ENCODE data around the gene CYS1. TPM values are rescaled to one million over a fixed set of nuclear protein-coding genes. Genes with fewer than 3 reads are reported as not detected.
"Not testable (repeated sequence)": the region's sequence is repeated elsewhere in the genome, so short reads cannot be mapped to it uniquely, and the experiment has no call there.

Gene CYS1
- total RNA-seq, 1 donor from 2014 or later: 0.80 TPM

DNA sequence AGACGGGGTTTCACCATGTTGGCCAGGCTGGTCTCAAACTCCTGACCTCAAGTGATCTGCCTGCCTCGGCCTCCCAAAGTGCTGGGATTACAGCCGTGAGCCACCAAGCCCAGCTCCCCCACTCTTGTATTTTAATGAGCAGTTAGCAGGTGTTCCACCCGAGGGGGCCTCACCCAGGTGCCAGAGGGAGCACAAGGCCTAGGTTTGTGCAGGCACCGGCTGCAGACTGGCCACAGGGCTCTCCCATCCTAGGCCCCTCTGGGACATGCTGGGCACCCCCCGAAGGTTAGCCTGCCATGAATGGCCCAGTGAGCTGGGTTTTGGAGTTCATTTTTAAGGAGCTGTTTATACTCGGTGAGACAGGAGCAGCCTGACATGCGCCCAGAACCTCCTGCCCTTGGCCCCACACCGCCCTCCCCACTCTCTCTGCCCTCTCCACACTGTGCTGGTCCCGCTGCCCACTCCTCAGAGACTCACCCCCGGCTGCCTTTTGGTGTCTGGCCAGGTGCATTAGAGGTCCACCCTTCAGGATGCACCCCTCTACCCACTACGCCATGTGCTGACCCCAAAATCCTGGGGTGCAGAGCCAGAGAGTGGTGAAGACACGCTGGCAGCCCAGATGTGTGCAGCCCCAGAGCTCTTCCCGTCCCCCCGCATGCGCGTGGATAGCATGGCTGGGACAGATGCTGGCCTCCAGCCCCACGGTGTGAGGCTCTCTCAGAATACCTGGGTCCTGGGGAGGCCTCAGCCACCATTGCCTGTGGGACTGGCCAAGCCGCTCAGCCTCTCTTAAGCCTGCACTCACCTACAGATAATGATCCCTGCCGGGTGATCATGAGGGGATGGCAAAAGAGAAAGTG is 48.1 kb downstream of the CYS1 start:
- DNase-seq (ENCODE audit: low spot score): no peak

DNA sequence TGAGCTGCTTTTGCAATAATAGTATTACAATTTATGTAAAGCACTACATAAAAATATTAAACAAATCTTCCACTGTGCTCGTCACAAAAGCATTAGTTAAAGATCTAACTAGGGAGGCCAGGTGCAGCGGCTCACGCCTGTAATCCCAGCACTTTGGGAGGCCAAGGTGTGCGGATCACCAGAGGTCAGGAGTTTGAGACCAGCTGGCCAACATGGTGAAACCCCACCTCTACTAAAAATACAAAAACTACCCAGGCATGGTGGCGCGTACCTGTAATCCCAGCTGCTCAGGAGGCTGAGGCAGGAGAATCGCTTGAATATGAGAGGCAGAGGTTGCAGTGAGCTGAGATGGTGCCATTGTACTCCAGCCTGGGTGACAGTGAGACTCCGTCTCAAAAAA is 49.4 kb downstream of the CYS1 start:
- DNase-seq (ENCODE audit: low spot score): not testable (repeated sequence)

DNA sequence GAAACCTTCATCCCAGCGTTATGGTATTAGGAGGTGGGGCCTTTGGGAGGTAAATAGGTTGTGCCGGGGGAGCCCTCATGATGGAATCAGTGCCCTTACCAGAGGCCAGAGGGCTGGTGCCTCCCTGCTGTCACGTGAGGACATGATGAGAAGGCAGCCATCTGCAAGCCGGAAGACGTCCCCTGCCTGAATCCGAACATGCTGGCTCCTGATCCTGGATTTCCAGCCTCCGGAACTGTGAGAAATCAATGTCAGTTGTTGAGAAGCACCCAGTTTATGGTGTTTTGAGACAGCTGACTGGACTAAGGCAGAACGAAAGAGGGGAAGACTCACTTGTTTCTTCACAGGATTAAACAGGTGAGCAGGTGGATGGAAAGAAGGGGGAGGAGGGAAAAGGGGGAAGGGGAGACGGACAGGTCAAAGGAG is 49.9 kb downstream of the CYS1 start:
- no peak for DNase-seq (ENCODE audit: low spot score)

DNA sequence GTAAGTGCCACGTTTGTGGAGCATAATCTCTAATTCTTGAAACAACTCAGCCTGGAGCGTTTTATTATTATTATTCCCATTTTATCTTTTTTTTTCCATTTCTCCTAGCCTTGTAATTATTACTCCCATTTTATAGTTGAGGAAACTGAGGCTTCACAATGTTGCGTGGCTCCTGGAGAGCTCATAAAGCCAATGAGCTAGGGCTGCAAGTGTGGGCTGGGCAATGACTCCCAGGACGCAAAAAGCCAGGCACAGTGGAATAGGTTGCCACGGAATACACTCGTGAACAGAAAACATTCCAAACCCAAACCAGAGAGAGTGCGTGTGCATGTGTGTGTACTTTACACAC is 50.4 kb downstream of the CYS1 start:
- no peak for DNase-seq (ENCODE audit: low spot score)

DNA sequence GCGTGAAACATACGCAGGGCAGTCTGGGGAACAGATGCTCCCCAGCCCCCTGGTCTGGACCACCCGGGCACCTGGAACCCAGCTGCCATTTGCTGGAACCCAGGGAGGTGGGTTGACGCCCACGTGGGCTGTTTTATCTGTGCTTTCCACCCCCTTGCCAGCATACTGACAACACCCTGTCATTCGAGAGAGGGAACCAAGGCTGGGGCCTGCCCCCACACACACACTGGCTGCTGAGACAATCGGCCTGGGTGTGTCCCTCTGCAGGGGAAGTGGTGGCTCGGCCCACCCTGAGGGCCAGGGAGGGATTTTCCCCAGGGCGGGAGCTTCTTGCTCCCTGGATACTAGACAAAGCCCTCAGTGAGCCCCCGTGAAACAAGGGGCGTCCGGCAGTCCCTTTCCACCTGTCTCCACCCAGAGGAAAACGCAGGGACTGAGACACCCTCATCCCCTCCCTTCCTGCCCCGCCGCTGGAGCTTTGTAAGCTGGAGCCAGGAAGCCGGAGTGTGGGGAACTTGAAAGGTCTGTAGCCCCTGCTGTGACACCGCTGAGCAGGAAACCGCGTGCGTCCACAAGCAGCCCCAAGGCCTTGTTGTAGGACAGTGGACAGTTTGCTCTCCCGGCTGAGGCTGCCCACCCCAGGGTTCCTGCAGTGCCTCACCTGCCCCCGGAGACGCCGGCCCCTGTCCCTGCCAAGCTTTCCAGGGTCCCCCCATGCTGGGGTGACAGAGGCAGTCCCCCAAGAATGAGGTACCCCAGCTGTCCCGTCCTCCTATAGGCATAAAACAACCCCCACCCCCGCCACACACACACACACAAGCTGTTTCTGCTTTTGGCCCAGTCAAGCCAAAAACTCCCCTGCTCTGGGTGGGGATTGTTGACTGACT is 51.0 kb downstream of the CYS1 start:
- DNase-seq (ENCODE audit: low spot score): no peak

DNA sequence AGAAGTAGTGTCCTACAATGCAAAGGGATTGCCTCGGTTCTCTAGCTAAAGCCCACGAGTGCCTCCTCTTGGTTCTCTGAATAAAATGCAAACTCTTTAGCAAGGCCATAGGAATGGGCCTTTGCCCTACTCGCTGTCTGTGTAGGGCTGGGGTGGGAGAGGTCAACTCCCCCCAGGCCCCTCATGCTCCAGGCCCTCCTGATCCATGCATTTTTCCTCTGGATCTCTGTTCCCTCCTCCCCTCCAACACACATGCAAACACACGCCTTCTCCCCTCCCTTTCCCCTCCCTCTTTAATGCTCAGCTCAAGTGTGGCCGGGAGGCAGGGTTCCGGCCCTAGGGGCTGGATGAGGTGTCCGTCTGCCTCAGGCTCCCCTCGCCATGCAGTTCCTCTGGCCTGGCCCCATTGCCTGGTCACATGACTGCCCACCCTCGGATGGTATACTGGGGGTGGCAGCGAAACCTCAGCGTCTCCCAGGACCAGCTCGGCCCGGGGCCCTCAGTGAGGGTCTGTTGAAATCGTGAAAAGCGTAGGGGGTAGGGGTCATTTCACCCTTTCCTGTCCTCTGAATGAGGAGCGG is 51.7 kb downstream of the CYS1 start:
- no peak for DNase-seq (ENCODE audit: low spot score)

DNA sequence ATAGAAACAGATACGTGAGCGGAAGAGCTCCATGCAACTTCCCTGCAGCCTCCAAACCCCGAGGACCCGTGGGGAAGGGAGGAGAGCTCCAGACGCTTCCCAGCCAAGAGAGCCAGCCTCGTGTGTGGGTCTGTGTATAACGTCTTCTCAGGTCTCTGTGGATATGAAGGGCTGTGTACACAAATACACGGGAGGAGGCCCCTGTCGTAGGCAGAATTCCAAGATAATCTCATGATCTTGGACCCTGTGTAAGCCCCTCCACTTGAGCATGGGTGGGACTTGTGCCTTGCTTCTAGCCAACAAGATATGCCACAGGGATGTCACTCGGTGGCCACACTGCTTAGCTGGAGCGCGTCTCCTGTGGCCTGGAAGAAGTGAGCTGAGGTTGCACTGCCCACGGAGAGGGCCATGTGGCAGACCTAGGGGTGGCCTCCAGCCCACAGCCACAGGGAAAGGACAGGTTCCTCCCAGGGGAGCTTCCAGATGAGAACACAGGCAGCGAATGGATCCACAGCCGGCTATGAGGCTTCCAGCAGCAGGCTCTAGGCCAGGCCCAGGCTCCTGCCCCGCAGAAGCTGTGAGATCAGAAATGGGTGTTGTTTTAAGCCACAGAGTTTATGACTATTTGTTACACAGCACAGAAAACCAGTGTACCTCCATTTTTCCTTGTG is 52.4 kb downstream of the CYS1 start:
- DNase-seq (ENCODE audit: low spot score): no peak

DNA sequence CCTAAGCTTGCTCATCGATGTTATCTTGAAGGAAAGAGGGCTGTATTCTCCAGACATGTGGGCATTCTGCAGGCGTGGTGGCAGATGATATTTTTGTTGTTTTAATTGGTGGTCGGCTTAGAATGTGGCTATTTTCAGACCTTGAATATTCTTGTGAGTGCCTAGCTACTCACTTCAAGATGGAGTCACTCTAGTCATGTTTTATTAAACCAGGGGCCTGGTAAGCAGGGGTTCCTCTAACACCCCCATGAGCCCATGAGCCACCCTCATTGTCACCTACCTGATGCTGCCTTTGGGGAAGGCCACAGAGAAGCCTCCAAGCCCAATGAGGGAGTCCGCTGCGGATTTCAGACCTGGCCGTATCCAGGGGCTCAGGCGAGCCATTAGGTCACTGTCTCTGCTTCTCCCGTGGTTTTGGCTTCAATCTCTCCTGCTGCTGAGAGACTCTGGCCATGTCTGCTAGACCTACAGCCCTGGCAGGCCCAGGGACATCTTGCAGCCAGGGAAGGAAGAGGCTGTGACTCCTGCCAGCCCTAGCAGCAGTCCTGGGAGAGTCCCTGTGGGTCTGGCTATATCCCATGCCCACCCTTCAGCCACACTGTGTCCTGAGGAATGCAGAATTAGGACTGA is 53.2 kb downstream of the CYS1 start:
- DNase-seq (ENCODE audit: low spot score): no peak

DNA sequence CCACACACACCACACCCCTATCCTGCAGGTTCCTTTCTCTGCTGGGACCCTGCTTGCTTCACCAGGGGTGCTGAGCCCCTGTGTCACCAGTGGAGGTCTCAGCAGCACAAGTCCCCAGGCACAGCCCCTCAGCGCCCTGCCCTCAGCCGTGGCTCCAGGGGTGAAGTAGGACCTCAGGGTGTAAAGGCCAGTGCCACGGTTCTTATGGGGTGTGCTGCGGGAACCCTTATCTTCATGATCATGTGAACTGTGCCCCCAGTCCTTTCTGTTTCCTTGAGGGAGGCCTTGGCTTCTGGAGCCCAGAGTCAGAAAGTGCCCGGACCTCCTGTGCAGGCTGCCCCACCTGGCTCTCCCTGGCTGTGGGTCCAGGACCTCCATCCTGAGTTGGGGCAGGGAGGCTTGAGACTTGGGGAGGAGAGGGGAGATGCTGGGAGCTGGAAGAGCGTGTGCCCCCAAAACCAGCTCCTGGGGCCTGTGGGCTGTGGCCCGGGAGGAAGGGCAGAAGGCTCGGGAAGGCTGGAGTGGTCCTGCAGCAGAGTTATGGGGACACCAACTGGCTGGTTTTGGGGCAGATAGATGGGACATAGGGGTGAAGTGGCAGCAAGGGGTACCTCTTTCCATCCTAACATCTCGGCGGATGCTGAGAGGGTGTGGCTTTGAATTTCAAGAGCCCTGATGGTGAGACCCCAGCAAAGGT is 57.1 kb downstream of the CYS1 start:
- DNase-seq (ENCODE audit: low spot score): no peak

DNA sequence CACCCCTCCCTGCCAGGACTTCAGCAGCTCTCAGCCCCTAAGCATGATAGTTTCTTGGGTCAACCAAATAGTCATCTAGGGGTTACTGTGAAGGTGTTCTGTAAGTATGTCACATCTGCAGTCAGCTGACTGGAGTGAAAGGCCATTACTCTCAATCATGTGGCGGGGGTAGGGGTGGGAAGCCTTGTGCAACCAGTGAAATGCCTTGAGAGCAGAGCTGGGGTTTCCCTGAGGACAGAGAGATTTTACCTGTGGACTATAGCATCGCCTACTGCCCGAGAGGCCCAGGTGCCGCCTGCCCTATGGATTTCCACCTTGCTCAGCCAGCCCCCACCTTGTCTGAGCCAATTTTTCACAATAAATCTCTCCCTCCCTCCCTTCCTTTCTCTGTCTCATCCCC is 57.8 kb downstream of the CYS1 start:
- DNase-seq (ENCODE audit: low spot score): no peak

DNA sequence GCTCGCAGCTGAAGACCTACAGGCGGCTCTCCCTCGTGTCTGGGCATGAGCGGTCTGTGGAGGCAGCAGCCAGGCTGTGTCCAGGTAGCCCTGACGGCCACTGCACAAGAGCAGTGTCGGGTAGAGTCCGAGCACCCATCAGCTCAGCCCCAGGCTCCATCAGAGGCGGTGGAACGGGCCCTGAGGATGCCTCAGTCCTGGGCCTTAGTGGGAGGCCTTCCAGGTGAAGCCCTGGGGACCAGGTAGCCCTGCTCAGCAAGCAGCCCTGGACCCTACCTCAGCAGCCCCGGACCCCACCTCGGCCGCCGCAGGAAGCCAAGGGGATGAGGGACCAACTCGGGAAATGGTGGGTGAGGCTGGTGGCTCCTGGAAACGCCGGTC is 58.2 kb downstream of the CYS1 start:
- DNase-seq (ENCODE audit: low spot score): no peak

DNA sequence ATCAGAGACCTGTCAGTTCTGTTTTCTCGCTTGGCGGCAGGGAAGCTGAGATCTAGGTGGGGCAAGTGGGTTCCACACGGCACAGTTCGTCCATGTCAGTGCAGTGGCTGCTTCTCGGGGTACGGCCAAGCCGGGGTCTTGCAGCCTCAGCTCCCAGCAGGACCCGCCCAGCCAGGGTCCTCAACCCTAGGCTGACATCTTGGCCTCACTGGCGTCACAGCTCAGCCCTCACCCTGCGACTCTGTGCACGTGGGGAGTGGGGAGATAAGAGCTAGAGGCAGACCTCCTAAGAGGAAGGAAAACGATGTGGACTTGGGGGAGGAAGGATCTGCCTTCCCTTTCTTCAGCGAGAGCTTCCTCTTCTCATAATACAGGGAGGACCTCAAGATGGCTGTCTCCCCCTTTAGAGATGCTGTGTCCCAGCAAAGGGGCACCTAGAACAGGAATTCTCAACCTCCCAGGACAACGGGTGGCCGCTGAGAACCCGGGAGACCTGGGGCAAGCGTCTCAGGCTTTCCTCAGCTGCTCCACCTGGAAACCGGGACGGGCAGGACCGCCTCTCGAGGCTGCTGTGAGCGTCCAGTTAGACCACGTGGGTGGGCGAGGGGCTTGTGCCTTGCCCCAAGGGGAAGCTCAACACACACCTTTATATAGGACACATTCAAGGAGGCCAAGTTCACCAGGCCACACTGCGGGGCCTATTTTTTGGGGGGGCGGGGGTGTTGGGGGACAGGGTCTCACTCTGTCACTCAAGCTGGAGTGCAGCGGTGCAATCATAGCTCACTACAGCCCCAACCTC is 60.4 kb downstream of the CYS1 start:
- DNase-seq (ENCODE audit: low spot score): no peak

DNA sequence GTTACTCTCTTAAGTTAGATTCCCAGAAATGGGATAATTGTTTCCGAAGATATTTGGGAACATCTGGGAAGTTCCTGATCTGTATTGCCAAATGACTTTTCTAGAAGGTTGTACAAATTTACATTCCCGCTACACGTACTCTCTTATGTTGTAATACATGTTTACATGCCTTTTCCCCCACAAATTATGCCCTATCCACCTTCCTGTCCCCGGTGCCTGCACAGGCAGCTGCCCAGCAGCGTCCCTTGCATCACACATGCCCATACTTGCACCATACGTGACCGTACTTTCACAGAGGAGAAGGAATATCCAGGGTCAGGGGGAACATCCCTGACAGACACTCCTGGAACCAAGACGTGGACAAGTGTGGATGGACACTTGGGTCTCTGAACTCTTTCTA is 61.0 kb downstream of the CYS1 start:
- no peak for DNase-seq (ENCODE audit: low spot score)

DNA sequence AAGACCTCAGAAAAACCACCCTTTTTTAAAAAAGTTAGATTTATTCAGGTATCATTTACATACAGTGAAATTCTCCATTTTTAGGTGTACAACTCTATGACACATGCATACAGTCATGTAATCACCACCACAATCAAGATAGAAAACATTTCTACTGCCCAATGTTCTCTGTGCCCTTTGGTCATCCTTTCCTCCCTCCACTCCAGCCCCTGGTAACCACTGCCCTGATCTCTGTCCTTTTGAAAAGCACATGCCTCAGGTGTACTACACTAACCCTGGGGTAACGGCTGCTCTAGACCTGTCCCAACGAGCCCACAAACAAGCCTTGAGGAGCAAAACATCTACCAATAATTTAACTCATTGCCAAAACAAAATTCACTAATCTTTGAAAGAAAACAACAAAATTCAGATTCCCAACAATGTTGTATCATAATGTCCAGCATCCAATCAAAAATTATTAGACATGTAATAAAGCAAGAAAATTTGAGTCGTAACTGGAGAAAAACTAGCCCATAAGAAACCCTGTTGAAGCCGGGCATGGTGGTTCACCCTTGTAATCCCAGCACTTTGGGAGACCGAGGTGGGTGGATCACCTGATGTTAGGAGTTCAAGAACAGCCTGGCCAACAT is 62.8 kb downstream of the CYS1 start:
- DNase-seq (ENCODE audit: low spot score): no peak

DNA sequence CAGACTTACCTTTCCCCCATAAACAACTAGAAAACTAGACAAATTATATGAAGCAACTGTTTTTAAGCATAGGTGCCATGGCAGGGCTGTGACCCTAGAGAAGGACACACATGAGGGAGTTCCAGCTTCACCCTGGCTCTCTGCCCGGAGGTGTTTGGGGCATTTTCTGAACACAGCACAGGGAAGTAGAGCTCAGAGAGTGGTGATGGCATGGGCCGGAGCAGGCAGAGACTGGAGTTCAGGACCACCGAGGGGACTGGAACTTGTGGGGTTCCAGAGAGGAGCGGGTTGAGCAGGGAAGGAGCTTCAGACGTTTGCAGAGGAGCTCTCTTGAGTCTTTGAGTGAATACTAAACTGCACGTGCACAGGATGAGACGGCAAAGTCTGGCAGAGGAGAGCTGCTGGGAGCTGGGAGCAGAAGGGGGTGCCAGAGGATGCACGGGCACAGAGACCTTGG is 63.4 kb downstream of the CYS1 start:
- DNase-seq (ENCODE audit: low spot score): no peak

DNA sequence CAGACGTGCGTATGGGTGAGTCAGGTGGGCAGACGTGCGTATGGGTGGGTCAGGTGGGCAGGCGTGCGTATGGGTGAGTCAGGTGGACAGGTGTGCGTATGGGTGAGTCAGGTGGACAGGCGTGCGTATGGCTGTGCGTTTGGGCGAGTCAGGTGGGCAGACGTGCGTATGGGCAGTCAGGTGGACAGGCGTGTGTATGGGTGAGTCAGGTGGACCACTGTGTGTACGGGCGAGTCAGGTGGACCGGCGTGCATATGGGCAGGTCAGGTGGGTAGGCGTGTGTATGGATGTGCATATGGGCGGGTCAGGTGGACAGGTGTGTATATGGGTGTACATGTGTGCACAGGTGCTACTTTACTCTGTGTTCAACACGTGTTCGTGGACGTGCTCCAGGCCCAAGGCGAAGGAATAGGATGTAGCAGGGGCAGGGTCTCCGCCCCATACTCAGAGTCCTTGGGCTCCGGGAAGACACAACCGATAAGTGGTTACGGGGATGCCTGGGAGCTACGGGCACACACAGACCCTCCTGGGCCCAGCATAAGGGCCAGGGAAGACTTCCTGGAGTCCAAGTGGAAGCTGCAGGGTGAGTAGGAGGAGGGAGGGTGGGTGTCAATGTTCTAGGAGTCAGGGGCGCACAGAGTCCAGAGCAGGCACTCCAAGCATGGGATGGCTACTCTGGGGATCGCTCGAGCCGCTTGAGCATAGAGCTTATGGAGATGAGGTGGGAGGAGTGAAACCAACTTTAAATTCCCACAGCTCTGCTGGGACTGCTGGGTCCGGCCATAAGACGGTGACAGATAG is 64.0 kb downstream of the CYS1 start:
- no peak for DNase-seq (ENCODE audit: low spot score)

DNA sequence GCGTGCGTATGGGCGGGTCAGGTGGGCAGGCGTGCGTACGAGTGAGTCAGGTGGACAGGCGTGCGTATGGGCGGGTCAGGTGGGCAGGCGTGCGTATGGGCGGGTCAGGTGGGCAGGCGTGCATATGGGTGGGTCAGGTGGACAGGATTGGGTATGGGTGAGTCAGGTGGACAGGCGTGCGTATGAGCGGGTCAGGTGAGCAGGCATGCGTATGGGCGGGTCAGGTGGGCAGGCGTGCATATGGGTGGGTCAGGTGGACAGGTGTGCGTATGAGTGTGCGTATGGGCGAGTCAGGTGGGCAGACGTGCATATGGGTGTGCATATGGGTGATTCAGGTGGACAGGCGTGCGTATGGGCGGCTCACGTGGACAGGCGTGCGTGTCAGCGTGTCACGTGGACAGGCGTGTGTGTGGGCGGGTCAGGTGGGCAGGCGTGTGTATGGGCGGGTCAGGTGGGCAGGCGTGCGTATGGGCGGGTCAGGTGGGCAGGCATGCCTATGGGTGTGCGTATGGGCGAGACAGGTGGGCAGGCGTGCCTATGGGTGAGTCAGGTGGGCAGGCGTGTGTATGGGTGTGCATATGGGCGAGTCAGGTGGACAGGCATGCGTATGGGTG is 64.7 kb downstream of the CYS1 start:
- DNase-seq (ENCODE audit: low spot score): not testable (repeated sequence)

Data from mesenteric fat pad (tissue), 1 donor.